NCI-H187 (cell line): Measurements from ENCODE around the gene CHST3.

Experiments
- DNase-seq, 2 experiments: peaks; one replicate each; lab custom pipeline; 2025; lab: John Stamatoyannopoulos, UW

The CHST3 gene

DNA sequence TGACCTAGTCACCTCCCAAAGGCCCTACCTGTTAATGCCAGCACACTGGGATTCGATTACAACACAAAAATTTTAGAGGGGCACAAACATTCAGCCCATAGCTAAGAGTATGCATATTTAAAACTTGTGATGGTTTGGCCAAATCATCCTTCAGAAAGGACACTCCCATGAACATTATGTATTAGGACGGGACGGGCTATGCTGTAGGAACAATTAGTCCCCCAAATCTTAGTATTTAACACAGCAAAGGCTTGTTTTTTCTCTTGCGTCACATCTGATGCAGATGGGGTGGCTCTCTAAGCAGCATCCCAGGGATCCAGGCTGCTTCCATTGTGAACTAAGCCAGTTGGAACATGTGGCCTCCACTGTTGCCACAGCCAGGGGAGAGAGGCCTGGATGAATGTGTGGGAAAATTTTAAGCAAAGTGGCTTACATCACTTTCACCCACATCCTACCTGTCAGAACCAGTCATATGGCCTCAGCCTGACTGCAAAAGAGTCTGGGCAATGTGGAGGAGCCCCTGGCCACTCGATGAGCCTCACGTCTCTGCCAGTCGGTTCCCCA lies 26.6 kb downstream of the CHST3 start:
- no peak for DNase-seq

DNA sequence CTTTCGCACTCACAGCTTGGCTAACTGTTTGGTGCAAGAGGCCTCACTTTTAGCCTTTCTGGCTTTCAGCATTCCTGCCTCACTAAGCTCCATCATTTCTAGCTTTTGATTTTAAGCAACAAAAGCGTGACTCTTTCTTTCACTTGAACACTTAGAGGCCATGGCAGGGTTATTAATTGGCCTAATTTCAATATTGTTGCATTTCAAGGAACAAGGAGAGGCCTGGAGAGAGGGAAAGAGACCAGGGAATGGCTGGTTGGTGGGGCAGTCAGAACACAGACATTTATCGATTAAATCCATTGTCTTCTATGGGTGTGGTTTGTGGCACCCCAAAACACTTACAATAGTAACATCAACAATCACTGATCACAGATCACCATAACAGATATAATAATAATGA lies 31.3 kb downstream of the CHST3 start:
- no peak for DNase-seq

DNA sequence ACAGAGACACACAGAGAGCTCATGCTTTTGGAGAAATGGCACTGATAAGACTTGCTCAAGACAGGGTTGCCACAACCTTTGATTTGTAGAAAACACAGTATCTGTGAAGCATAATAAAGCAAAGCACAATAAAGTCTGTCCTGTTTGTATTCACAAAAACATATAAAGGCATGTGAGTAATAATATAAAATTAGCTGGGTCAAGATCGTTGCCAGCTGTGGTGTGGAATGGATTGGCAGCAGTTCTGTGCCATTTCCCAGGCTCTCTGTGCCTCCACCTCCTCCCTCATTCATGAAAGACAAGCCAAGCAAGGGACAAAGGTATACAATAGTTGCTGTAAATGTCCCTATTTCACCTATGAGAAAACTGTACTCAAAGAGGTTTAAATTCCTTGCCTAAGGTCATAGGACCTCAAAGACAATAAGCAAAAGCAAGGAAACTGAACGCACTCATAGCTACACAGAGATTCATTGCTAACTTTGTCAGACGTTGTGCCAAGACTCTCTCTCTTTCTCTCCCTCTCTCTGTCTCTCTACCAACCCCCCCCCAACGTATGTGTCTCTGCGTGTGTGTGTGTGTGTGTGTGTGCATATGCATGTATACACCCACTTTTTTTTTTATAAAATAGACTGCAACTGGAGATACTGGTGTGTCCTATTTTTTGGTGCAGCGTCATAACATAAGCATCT lies 31.8 kb downstream of the CHST3 start:
- DNase-seq = no peak

GRCh38 chr10:71996592-71997371 lies 32.6 kb downstream of the CHST3 start:
- no peak for DNase-seq

GRCh38 chr10:71998119-71998839 lies 34.1 kb downstream of the CHST3 start:
- no peak for DNase-seq

- DNase-seq = no peak
Observed at GRCh38 chr10:71998840-71999194, 34.6 kb downstream of the CHST3 start.

DNA sequence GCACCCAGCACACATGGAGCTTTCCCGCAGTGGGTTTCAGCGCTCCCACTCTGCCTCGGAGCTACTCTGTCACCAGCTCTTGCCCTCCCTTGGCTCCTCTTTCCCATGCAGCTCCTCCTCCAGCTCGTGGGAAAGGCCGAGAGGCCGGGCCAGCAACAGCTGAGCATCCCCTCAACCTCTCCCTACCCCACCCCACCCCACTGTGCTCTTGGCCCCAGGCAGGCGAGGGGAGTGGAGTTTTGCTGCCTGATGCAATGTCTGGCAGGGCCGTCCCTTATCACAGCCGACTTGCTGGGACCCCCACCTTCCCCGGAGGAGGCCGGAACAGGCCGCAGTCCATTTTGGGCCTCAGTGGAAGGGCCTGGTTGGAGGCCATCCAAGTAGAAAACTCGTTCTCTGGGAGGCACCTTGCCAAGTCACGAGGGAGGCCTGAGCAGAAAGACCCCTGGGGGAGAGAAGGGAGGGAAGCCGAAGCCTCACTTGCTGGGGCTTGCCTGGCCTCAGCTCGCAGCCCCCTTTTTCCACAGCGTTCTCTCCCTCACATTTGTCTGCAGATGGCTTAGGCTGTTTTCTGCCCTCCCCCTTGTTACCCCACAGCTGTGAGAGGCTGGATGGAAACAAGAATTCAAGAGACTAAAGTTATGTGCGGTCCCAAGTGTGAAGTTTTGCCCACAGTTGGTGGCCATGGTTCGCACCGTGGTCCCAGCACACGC lies 35.3 kb downstream of the CHST3 start:
- no peak for DNase-seq

GRCh38 chr10:72000073-72001032 lies 36.2 kb downstream of the CHST3 start:
- no peak for DNase-seq

GRCh38 chr10:72001033-72001395 lies 36.8 kb downstream of the CHST3 start:
- no peak for DNase-seq

DNA sequence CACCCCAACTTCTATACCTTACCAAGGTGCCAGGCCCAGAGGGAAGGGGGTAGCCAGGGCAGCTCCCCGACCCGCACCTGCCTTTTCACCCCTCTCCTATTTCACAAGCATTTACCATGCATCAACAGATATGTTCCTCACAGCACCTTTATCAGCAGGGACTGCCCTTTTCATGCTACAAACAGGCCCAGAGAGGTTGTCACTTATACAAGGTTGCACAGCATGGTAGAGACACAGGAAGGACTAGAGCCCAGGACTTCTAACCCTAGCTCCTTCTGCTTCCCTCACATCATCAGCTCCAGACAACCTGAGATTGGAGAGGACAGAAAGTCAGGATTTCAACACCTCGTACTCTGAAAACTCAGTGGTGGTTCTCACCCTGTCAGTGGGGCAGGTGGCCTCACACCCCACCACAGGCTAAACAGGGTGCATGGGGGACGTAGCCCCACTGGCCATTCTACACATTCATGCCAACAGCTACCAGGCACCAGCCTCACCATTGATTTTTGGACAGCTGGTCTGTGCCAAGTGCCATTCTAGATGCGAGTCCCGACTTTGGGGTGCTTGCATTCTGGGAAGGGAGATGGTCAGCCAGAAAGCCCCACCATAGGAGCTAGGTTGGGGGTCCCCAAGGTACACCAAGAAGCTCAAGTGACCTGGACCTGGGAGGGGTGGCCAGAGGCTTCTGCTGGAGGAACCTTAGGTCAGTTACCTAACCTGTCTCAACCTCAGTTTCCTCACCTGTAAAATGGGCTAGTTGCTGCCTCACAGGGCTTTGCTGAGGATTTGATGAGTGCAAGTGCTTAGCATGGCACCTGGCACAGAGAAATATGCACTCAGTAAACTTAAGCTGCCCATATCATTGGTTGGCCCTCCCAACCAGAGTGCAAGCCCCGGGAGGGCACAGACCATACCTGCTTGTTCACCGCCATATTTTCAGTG lies 38.4 kb downstream of the CHST3 start:
- no peak for DNase-seq

DNA sequence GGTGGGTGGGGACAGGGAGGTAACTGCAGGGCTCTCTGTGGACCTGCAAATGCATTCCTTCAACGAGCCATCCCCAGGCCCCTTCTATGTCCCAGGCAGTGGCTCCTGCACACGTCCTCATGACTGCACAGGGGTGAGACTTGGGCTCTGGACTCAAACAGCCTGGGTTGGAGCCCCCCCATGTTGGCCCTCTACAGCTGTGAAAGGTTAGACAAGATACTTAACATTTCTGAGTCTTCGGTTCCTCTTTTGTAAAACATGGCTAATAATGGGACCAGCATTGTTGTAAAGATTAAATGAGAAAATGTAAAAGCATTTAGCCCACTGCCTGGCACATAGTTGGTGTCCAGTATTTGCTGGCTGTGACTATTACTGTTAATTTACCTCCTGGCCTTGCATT lies 41.8 kb downstream of the CHST3 start:
- DNase-seq = no peak

GRCh38 chr10:72007246-72007892 lies 43.2 kb downstream of the CHST3 start:
- no peak for DNase-seq

DNA sequence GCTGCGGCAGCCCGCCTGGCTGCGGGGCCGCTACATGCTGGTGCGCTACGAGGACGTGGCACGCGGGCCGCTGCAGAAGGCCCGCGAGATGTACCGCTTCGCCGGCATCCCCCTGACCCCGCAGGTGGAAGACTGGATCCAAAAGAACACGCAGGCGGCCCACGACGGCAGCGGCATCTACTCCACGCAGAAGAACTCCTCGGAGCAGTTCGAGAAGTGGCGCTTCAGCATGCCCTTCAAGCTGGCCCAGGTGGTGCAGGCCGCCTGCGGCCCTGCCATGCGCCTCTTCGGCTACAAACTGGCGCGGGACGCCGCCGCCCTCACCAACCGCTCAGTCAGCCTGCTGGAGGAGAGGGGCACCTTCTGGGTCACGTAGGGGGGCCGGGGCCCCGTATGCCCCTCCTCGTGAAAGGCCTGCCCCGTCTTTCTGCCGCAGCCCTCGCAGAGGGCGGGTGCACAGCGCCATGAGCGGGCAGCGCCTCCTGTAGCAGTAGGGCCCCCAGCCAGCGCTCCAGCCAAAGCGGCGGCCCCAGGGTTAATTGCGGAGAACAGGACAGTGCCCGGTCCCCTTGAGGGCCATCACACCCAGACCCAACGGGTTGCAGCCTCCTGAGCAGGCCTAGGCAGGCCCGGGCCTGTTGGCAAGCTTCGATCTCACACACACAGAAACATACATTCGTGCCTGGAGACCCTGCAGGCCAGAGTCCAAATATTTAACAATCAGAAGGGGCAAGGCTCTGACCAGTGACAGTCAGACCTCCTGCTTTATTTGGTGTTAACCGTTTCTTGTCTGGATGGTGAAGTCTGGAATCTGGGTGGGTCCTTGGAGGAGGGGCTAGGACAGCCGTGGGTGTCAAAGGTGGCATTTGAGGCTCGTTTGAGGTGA lies 44.1 kb downstream of the CHST3 start:
- no peak for DNase-seq

- DNase-seq = no peak
Observed at GRCh38 chr10:72009051-72009424, 44.8 kb downstream of the CHST3 start.

DNA sequence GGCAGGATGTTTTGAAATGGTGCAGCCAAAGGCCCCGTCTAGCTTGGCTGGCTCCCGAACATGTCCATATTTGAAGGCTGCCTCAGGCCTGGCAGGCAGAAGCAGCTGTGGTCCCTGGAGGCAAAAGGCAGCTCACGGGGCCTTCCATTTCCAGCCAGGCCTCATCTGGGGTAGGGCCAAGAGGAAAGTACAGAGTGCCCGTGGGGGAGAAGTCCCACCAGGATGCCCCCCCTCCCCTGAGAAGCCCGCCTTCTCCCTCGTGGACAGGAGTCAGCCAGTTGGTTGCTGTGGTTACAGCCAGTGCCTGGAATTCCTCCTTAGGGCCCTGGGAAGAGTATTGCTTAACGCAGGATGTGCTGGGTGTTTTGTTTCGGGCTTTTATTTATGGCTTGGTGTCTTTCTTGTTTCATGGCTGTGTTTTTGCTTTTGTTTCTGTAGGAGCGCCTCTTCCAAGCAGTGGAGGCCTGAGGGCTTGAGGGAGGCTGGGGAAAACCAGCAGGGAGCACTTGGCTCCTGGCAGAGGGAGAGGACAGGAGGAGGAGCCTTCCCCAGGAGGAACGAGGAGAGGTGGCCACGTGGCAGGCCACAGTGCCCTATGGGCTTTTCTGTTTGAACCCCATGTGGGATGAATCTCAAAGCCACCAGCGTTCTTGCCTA lies 45.4 kb downstream of the CHST3 start:
- DNase-seq = no peak

- DNase-seq = no peak
Observed at GRCh38 chr10:72010234-72010973, 46.2 kb downstream of the CHST3 start.

DNA sequence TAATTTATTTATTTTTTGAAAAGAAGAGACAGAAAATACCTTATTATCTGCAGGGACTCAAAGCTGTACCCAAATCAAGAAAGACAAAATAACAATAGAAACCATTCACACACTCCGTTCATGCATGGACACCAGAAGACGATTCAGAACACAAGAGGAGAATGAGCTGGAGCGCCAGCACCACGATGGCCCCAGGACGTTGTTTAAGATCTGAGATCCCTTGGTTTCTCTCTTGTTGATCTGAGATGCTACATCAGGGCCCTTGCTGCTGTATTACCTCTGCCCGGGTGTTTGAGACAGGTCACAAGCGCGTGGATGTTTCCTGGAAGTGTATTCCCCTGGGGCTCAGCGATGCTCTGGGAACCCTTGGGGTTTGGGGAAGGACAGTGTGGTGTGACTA lies 46.8 kb downstream of the CHST3 start:
- no peak for DNase-seq
